Ascending aorta (tissue), 2 donors: ENCODE results near the gene PIGV. TPM values are rescaled to one million over a fixed set of nuclear protein-coding genes. Genes with fewer than 3 reads are reported as not detected.

Experiments used
- DNase-seq, 2 donors: peaks; one replicate each; pipeline ENCODE4 v3.0.0-alpha.2; 2019; ENCODE audit warnings: low spot score in 2 of 2
- H3K27ac ChIP-seq, 2 donors: fragments of 200-600 bp; sonication (generic); one replicate each; pipeline ENCODE4 v1.5.1; 2016 to 2017; ENCODE audit warnings: mild to moderate bottlenecking in 1 of 2
- H3K27me3 ChIP-seq: fragments of 200-600 bp; sonication (generic); one replicate; pipeline ENCODE4 v1.5.1; 2017
- H3K36me3 ChIP-seq, 2 donors: fragments of 200-600 bp; sonication (generic); one replicate each; pipeline ENCODE4 v1.5.1; 2016
- H3K4me1 ChIP-seq, 2 donors: fragments of 200-600 bp; sonication (generic); one replicate each; pipeline ENCODE4 v1.5.1; 2016 to 2017; ENCODE audit warnings: mild to moderate bottlenecking in 1 of 2
- H3K4me3 ChIP-seq, 2 donors: fragments of 200-600 bp; sonication (generic); one replicate each; pipeline ENCODE4 v1.5.1; 2016 to 2017; ENCODE audit warnings: mild to moderate bottlenecking in 1 of 2
- H3K9me3 ChIP-seq, 2 donors: fragments of 200-600 bp; sonication (generic); one replicate each; pipeline ENCODE4 v1.5.1; 2016
- intact Hi-C: fragments of 100-400 bp; cut with DNase I; formaldehyde crosslinking; loops from one replicate; pipeline ENCODE4 v1.15.1; 2023
- total RNA-seq: library from RNA; depleted of rRNA; stranded (reverse); fragments of >200 nt; gene quantifications from one replicate; pipeline ENCODE4 v1.1.0, GENCODE V29; 2016
- TF ChIP-seq, protein P1 (sequence below), 3 experiments: fragments of 200-600 bp in 2 of 3; fragments of 450-650 bp in 1 of 3; sonication (generic) in 2 of 3; IDR thresholded peaks; one replicate each; pipeline ENCODE4 v1.5.1; 2016 to 2019; ENCODE audit warnings: antibody characterized with exemption in 3 of 3, mild to moderate bottlenecking in 1 of 3, moderate library complexity in 1 of 3

Gene PIGV
- total RNA-seq, 1 donor from 2014 or later = 8.8 TPM

DNA sequence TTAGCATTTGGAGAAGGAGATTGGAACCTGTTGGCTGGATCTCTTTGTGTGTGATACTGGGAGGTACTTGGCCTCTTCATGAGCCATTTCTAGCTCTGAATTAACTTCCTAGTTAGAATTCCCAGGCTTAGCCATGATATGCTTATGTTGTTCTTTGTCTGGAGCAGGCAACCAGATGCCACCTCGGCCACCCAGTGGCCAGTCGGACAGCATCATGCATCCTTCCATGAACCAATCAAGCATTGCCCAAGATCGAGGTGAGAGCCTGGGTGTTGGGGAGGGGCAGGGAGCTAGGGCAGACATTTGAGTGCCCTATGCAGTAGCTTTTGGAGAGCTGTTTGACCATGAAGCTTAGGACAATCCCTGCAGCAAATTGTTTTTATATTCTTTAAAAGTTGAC lies 26.5 kb upstream of the PIGV start:
- Histone ChIP-seq H3K27ac (no peak overlapping the region), H3K27me3 (no peaks in the 10 kb centered on the region), H3K4me1 (no peaks in the 10 kb centered on the region), H3K36me3 (peaks cover 49 to 61% of the 10 kb centered on the region in 2 donors), H3K9me3 (no peaks in the 10 kb centered on the region), H3K4me3 (no peak overlapping the region)
- TF ChIP-seq, protein P1, sequence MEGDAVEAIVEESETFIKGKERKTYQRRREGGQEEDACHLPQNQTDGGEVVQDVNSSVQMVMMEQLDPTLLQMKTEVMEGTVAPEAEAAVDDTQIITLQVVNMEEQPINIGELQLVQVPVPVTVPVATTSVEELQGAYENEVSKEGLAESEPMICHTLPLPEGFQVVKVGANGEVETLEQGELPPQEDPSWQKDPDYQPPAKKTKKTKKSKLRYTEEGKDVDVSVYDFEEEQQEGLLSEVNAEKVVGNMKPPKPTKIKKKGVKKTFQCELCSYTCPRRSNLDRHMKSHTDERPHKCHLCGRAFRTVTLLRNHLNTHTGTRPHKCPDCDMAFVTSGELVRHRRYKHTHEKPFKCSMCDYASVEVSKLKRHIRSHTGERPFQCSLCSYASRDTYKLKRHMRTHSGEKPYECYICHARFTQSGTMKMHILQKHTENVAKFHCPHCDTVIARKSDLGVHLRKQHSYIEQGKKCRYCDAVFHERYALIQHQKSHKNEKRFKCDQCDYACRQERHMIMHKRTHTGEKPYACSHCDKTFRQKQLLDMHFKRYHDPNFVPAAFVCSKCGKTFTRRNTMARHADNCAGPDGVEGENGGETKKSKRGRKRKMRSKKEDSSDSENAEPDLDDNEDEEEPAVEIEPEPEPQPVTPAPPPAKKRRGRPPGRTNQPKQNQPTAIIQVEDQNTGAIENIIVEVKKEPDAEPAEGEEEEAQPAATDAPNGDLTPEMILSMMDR (IDR thresholded peaks at IDR 0.05) = no peak
- intact Hi-C loops = no loop called here
- DNase-seq = no peak

DNA sequence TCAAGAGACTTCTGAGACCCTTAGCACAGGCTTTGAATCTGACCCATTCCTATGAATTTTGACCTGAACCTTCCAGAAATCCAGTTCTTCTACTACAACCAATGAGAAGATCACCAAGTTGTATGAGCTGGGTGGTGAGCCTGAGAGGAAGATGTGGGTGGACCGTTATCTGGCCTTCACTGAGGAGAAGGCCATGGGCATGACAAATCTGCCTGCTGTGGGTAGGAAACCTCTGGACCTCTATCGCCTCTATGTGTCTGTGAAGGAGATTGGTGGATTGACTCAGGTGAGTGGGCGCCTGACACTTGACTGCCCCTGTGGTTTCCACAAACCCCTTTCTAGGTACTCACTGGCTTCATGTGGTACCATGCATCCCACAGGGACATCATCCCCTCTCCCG lies 20.0 kb upstream of the PIGV start:
- TF ChIP-seq, protein P1 (IDR thresholded peaks at IDR 0.05) = no peak
- Histone ChIP-seq H3K27me3 (no peaks in the 10 kb centered on the region), H3K4me1 (peaks cover 10 to 32% of the 10 kb centered on the region in 2 donors), H3K4me3 (no peak overlapping the region), H3K27ac (peak overlapping the region; percentile 43), H3K36me3 (peaks cover 50 to 89% of the 10 kb centered on the region in 2 donors), H3K9me3 (no peaks in the 10 kb centered on the region)
- intact Hi-C loops = no loop called here
- no peak for DNase-seq

DNA sequence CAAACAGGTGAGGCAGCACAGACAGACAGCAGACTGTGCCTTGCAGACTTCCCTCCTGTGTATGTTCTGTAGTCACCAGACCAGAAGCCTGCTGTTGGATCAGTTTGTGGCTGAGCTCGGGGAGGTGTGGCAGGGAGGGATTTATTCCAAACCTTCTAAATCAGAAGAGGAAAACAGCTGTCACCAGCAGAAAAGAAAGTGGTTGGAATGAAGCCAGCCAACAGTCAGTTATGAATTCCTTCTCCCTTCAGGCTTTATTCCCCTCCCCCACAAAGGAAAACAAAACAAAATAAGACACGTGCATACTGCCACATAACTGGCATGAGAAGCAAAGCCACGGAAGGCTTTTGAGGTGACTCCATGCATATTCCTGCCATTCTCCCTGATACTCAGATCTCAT lies 19.0 kb upstream of the PIGV start:
- intact Hi-C loops = no loop called here
- Histone ChIP-seq H3K9me3 (no peaks in the 10 kb centered on the region), H3K27me3 (no peaks in the 10 kb centered on the region), H3K4me3 (no peak overlapping the region), H3K36me3 (peaks cover 51 to 89% of the 10 kb centered on the region in 2 donors), H3K4me1 (peaks cover 10 to 36% of the 10 kb centered on the region in 2 donors), H3K27ac (peak overlapping the region; percentile 43)
- DNase-seq = no peak
- TF ChIP-seq, protein P1 (IDR thresholded peaks at IDR 0.05) = no peak

DNA sequence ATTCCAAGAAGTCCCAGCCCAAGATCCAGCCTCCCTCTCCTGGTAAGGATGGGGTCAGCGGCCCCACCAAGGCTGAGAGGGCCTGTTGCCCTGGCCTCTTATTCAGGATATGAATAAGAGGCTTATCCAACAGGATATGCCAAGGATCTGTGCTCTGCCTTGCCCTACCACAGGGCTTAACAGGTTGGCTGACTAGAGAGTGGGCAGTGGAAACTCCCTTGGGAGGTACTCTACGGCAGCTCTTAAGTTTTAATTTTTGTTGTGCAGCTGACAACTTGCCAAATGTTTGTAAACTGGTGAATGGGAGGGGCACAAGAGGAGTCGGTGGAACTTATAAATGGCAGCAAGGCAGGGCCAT lies 16.5 kb upstream of the PIGV start:
- intact Hi-C loops = loop anchor here (5.0 kb wide), 1 partner anchor 74 kb away; the partner anchor contains the start of gene ARID1A
- TF ChIP-seq, protein P1 (IDR thresholded peaks at IDR 0.05) = no peak
- Histone ChIP-seq H3K4me1 (peaks cover 10 to 36% of the 10 kb centered on the region in 2 donors), H3K4me3 (no peak overlapping the region), H3K36me3 (peaks cover 57 to 90% of the 10 kb centered on the region in 2 donors), H3K27ac (peak overlapping the region; percentile 79 to 86), H3K27me3 (no peaks in the 10 kb centered on the region), H3K9me3 (no peaks in the 10 kb centered on the region)
- DNase-seq = no peak

DNA sequence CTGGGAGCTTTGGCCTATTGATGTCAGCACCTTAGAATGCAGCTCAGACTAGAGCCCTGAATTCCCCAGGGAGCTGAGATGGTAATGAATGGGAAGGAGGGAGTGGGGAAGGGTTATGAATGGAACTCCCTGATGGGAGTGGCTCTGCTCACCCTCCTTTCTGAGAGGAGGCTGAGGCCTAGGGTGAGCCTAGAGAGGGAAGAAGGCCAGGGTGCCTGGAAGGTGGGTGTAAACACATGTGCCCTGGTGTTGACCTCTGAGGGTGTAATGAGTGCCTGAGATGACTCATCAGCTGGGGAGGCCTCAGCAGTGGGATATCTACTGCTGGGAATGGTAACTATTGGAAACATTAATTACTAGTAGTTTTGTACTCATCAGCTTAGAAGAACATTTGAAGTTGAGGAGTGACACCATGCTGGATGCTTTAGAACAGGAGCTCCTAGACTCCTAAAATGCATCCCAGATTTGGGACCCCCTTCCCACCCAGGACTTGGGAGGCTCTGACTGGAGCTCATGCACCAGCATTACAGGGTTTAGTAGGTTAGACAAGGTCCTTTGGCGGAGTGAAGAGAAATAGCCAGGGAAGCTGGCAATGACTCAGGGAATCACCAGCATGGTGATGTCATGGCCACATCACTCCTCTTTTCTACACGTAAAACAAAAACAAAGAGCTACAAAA lies 16.0 kb upstream of the PIGV start:
- TF ChIP-seq, protein P1 (IDR thresholded peaks at IDR 0.05) = no peak
- H3K36me3 ChIP-seq = peaks cover 57 to 90% of the 10 kb centered on the region in 2 donors
- peak in 1 of 2 donors; percentile 79 for DNase-seq

More for the DNA sequence above, 16.0 kb upstream of the PIGV start:
- H3K4me1 ChIP-seq = peaks cover 10 to 36% of the 10 kb centered on the region in 2 donors
- peak overlapping the region; percentile 79 to 86 for H3K27ac ChIP-seq
- intact Hi-C loops = loop anchor here (2.0 to 5.0 kb wide), 2 partner anchors 15 to 74 kb away; partner anchors contain the start of genes ARID1A and PIGV
- no peaks in the 10 kb centered on the region for H3K9me3 ChIP-seq
- H3K4me3 ChIP-seq = no peak overlapping the region
- H3K27me3 ChIP-seq = no peaks in the 10 kb centered on the region
